Endodermal cell (in vitro differentiated cells): ENCODE results near the gene AP4E1. TPM values are rescaled to one million over a fixed set of nuclear protein-coding genes. Genes with fewer than 3 reads are reported as not detected.

Experiments
- DNase-seq: peaks from one replicate; pipeline ENCODE4 v3.0.0-alpha.2; 2017
- H3K27ac ChIP-seq: 2 replicates; pipeline ENCODE4 v1.5.1; 2013; ENCODE audit warnings: mild to moderate bottlenecking, low read depth, low read length, moderate library complexity
- H3K27me3 ChIP-seq: 2 replicates; pipeline ENCODE4 v1.6.1; 2013; ENCODE audit warnings: mild to moderate bottlenecking, low read length, moderate library complexity; ENCODE audit not compliant: insufficient read depth, control insufficient read depth, poor library complexity, severe bottlenecking
- H3K36me3 ChIP-seq: 2 replicates; pipeline ENCODE4 v1.7.0; 2013; ENCODE audit warnings: mild to moderate bottlenecking, low read length, moderate library complexity; ENCODE audit not compliant: control insufficient read depth, insufficient read depth
- H3K4me1 ChIP-seq: one replicate; pipeline ENCODE4 v1.7.0; 2013; ENCODE audit warnings: low read length; ENCODE audit not compliant: control insufficient read depth, insufficient read depth
- H3K4me3 ChIP-seq: 2 replicates; pipeline ENCODE4 v1.5.1; 2013; ENCODE audit warnings: mild to moderate bottlenecking, low read length, moderate library complexity
- H3K9ac ChIP-seq: 2 replicates; pipeline ENCODE4 v1.6.1; 2013; ENCODE audit warnings: mild to moderate bottlenecking, low read length, moderate library complexity; ENCODE audit not compliant: poor library complexity, severe bottlenecking; ENCODE audit errors: extremely low read depth
- H3K9me3 ChIP-seq: 2 replicates; pipeline ENCODE4 v1.6.1; 2013; ENCODE audit warnings: mild to moderate bottlenecking, low read length, moderate library complexity; ENCODE audit not compliant: control insufficient read depth
- H3K27ac Mint-ChIP-seq: 2 replicates; pipeline ENCODE4 v1.8.0; 2020; ENCODE audit warnings: mixed read lengths
- H3K27me3 Mint-ChIP-seq: 2 replicates; pipeline ENCODE4 v1.8.0; 2021; ENCODE audit warnings: mild to moderate bottlenecking, mixed read lengths; ENCODE audit not compliant: insufficient read depth
- H3K36me3 Mint-ChIP-seq: 2 replicates; pipeline ENCODE4 v1.8.0; 2020; ENCODE audit warnings: low read depth, mixed read lengths
- H3K4me1 Mint-ChIP-seq: 2 replicates; pipeline ENCODE4 v1.8.0; 2020; ENCODE audit warnings: mixed read lengths
- H3K4me3 Mint-ChIP-seq: 2 replicates; pipeline ENCODE4 v1.8.0; 2020; ENCODE audit warnings: mild to moderate bottlenecking, moderate library complexity, mixed read lengths
- H3K9me3 Mint-ChIP-seq: 2 replicates; pipeline ENCODE4 v1.8.0; 2020; ENCODE audit warnings: mild to moderate bottlenecking, mixed read lengths
- CTCF ChIP-seq: fragments of 200-600 bp; sonication (generic); conservative IDR thresholded peaks from 2 replicates; pipeline ENCODE4 v1.5.0; 2021; ENCODE audit warnings: antibody characterized with exemption, mild to moderate bottlenecking
- WGBS, 2 experiments: methylation state at CpG; one replicate each; pipeline versions ENCODE4 v1.1.5 to v1.1.7; 2013; ENCODE audit warnings: missing lambda C conversion rate in 2 of 2, mixed read lengths in 1 of 2; ENCODE audit not compliant: insufficient coverage in 1 of 2, insufficient read length in 1 of 2; 5-methylcytosine and 5-hydroxymethylcytosine counted together
- total RNA-seq, 2 donors: library from RNA; stranded (reverse); fragmentation: NEBNext Ultra II Directional in 1 of 2; extraction: Animal tissue kit (Norgen Biotek cat#: 25700) in 1 of 2; gene quantifications; 2 replicates in 1 of 2; 3 replicates in 1 of 2; pipeline ENCODE4 v1.2.1, GENCODE V29; 2021

The AP4E1 gene
- total RNA-seq, 2 donors from 2014 or later: 7.8 to 12.5 TPM

- H3K27ac Mint-ChIP-seq: no peak overlapping the region
Observed at GRCh38 chr15:50886611-50887345, 21.7 kb upstream of the AP4E1 start.

GRCh38 chr15:50888054-50888453 is 20.4 kb upstream of the AP4E1 start:
- WGBS, 2 experiments: 93 to 100% methylated on average over 3 of the region's 3 CpGs
- H3K36me3 Mint-ChIP-seq: no peaks in the 10 kb centered on the region
- no peak overlapping the region for H3K9ac ChIP-seq
- peaks cover 19% of the 10 kb centered on the region for H3K9me3 Mint-ChIP-seq
- no peaks in the 10 kb centered on the region for H3K4me1 ChIP-seq
- H3K27ac Mint-ChIP-seq: no peak overlapping the region
- no peak for DNase-seq
- H3K9me3 ChIP-seq: peaks cover 21% of the 10 kb centered on the region
- H3K4me1 Mint-ChIP-seq: peaks cover 2% of the 10 kb centered on the region
- H3K36me3 ChIP-seq: no peaks in the 10 kb centered on the region
- TF ChIP-seq CTCF: no peak
- no peaks in the 10 kb centered on the region for H3K27me3 Mint-ChIP-seq
- no peak overlapping the region for H3K4me3 ChIP-seq
- no peak overlapping the region for H3K27ac ChIP-seq
- no peaks in the 10 kb centered on the region for H3K27me3 ChIP-seq
- H3K4me3 Mint-ChIP-seq: no peak overlapping the region

More at GRCh38 chr15:50886611-50887345, 21.7 kb upstream of the AP4E1 start:
- Mint-ChIP-seq H3K27me3 (no peaks in the 10 kb centered on the region), H3K9me3 (peaks cover 13% of the 10 kb centered on the region), H3K4me1 (peaks cover 2% of the 10 kb centered on the region), H3K4me3 (no peak overlapping the region), H3K36me3 (no peaks in the 10 kb centered on the region)
- H3K36me3 ChIP-seq: no peaks in the 10 kb centered on the region
- H3K4me1 ChIP-seq: no peaks in the 10 kb centered on the region
- H3K4me3 ChIP-seq: no peak overlapping the region
- H3K9me3 ChIP-seq: peaks cover 12% of the 10 kb centered on the region
- WGBS, 2 experiments: 100% methylated on average over 1 of the region's 2 CpGs; no CpG with 5 or more reads in 1 of the 2 experiments
- H3K27me3 ChIP-seq: no peaks in the 10 kb centered on the region
- no peak for TF ChIP-seq CTCF
- no peak for DNase-seq
- no peak overlapping the region for H3K27ac ChIP-seq
- H3K9ac ChIP-seq: no peak overlapping the region

- H3K9me3 Mint-ChIP-seq: peaks cover 34% of the 10 kb centered on the region
- no peak overlapping the region for H3K9ac ChIP-seq
- no peaks in the 10 kb centered on the region for H3K4me1 ChIP-seq
- H3K9me3 ChIP-seq: peaks cover 32% of the 10 kb centered on the region
- H3K4me1 Mint-ChIP-seq: peaks cover 2% of the 10 kb centered on the region
- no peak overlapping the region for H3K4me3 Mint-ChIP-seq
- WGBS, 2 experiments: 80 to 94% methylated on average over 6 to 9 of the region's 9 CpGs
- DNase-seq: no peak
- H3K27me3 Mint-ChIP-seq: peaks cover 2% of the 10 kb centered on the region
- H3K36me3 Mint-ChIP-seq: peaks cover 8% of the 10 kb centered on the region
- H3K4me3 ChIP-seq: no peak overlapping the region
- H3K27ac ChIP-seq: no peak overlapping the region
- no peaks in the 10 kb centered on the region for H3K27me3 ChIP-seq
- no peak overlapping the region for H3K27ac Mint-ChIP-seq
- H3K36me3 ChIP-seq: no peaks in the 10 kb centered on the region
- TF ChIP-seq CTCF: no peak
Observed at GRCh38 chr15:50889589-50889988, 18.9 kb upstream of the AP4E1 start.
